Activated T-helper 17 cell treated with anti-CD3 and anti-CD28 coated beads, Interleukin-2, amount 50 U/mL, for 72 hours (primary cell): ENCODE data around the gene DEPDC1. TPM values are rescaled to one million over a fixed set of nuclear protein-coding genes. Genes with fewer than 3 reads are reported as not detected.
A peak's percentile ranks its signal among the peaks of the same experiment; 100 is the strongest.

Source experiments
- ATAC-seq: fragments of 150-1000 bp; cut with Tn5 transposase; replicated peaks from 2 replicates; pipeline ENCODE4 v1.10.0; 2021; ENCODE audit warnings: mild to moderate bottlenecking, moderate library complexity
- H3K27ac Mint-ChIP-seq: one replicate; pipeline ENCODE4 v1.8.0; 2022; ENCODE audit warnings: mixed read lengths
- H3K27me3 Mint-ChIP-seq: one replicate; pipeline ENCODE4 v1.8.0; 2022; ENCODE audit warnings: mixed read lengths
- H3K36me3 Mint-ChIP-seq: one replicate; pipeline ENCODE4 v1.8.0; 2022; ENCODE audit warnings: low read depth, mild to moderate bottlenecking, mixed read lengths
- H3K4me1 Mint-ChIP-seq: one replicate; pipeline ENCODE4 v1.8.0; 2022; ENCODE audit warnings: mixed read lengths
- H3K4me3 Mint-ChIP-seq: one replicate; pipeline ENCODE4 v1.8.0; 2022; ENCODE audit warnings: mild to moderate bottlenecking, mixed read lengths
- H3K9me3 Mint-ChIP-seq: one replicate; pipeline ENCODE4 v1.8.0; 2022; ENCODE audit warnings: mixed read lengths
- total RNA-seq, 2 donors: library from RNA; stranded (reverse); gene quantifications; one replicate each; pipeline ENCODE4 v1.2.3, GENCODE V29; 2022

DEPDC1 gene
- 10 to 100 TPM; 25.3 to 29.6 TPM for total RNA-seq

- H3K27ac Mint-ChIP-seq: peak within 1 kb of the TSS; percentile 76
- no peaks in the 10 kb centered on the region for H3K36me3 Mint-ChIP-seq
- peaks cover 9% of the 10 kb centered on the region for H3K27me3 Mint-ChIP-seq
- H3K4me1 Mint-ChIP-seq: peaks cover 26% of the 10 kb centered on the region
- H3K9me3 Mint-ChIP-seq: peaks cover 8% of the 10 kb centered on the region
- peak within 1 kb of the TSS; percentile 88 for H3K4me3 Mint-ChIP-seq
- peak; percentile 98 for ATAC-seq
These were observed at the start of gene DEPDC1 for GRCh38 chr1:68496680-68497357. Gene DEPDC1, minus strand, starts transcription at chr1:68497082. Its CDS starts 83 bp downstream, at chr1:68496999.

DNA sequence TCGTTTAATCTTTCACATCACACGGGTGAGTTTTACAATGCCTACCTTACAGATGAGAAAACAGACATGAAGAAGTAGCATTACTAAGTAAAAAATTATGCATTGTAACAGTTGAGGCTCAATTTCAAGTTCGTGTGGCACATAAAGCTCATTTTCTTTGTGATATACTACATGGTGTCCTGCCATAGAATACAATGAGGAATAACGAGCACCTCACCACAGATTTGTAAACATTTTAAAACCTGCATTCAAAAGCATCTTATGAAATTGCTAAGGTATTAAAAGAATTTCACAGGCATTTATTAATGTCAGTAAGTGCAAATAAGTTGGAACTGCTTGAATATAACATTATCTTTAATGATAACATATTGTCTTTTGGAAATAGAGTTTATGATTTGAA lies 47.8 kb upstream of the DEPDC1 start:
- Mint-ChIP-seq H3K4me3 (no peak overlapping the region), H3K27me3 (no peaks in the 10 kb centered on the region), H3K9me3 (peaks cover 4% of the 10 kb centered on the region), H3K36me3 (no peaks in the 10 kb centered on the region), H3K4me1 (no peaks in the 10 kb centered on the region), H3K27ac (no peak overlapping the region)
- no peak for ATAC-seq

DNA sequence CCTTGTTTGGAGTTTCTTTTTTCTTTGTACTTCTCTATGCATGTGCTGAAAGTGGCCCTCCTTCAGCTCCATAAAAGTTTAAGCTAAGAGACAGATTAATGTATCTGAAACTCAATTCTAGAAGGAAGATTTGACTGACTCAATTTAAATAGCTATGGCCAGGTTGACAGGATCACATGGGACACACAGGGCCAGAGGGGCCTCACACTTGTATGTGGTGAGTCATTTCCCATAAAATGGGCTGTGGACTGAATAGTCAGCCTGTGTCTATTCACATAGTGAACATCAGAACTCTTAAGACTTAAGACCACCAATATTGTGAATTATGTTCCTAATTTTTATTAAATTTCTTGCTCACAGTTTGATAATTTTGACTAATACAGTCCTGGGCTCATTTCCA lies 45.7 kb upstream of the DEPDC1 start:
- H3K36me3 Mint-ChIP-seq: no peaks in the 10 kb centered on the region
- no peaks in the 10 kb centered on the region for H3K4me1 Mint-ChIP-seq
- H3K27ac Mint-ChIP-seq: no peak overlapping the region
- no peaks in the 10 kb centered on the region for H3K27me3 Mint-ChIP-seq
- H3K4me3 Mint-ChIP-seq: no peak overlapping the region
- H3K9me3 Mint-ChIP-seq: no peaks in the 10 kb centered on the region
- no peak for ATAC-seq

DNA sequence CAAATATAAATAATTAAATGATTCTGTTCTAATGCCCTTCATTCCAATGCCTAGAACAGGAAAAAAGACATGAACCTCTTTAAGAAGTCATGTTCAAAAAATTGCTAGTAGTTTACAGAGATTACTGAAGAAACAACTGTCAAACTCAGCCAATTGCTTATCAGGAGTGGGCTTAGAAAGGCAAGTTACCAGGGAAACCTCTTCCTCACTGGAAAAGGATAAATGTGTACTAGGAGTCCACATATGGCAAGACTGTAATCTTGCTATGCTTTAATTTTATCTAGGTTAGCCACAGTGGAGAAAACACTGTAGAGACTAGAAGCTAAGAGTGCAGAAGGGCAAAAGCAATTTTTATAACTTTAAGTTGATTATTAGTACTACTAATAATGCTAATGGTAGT lies 42.1 kb upstream of the DEPDC1 start:
- Mint-ChIP-seq H3K4me3 (no peak overlapping the region), H3K4me1 (no peaks in the 10 kb centered on the region), H3K27ac (no peak overlapping the region), H3K27me3 (no peaks in the 10 kb centered on the region), H3K9me3 (no peaks in the 10 kb centered on the region), H3K36me3 (no peaks in the 10 kb centered on the region)
- ATAC-seq: no peak

DNA sequence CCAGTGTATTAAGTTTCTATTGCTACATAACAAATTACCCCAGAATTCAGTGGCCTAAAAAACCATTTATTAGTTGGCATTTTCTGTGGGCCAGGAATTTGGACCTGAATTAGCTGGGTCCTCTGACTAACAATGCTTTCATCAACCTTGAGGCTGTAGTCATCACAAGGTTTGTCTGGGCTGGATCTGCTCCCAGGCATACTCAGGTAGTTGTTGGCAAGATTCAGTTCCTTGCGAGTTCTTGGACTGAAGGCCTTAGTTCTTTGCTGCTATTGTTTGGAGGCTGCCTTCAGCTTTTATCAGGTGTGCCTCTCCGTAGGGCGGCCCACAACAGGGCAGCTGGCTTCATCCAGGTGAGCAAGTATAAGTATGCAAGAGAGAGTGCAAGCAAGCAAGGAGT lies 31.4 kb upstream of the DEPDC1 start:
- H3K36me3 Mint-ChIP-seq: no peaks in the 10 kb centered on the region
- no peaks in the 10 kb centered on the region for H3K4me1 Mint-ChIP-seq
- H3K4me3 Mint-ChIP-seq: no peak overlapping the region
- ATAC-seq: no peak
- H3K27me3 Mint-ChIP-seq: peaks cover 6% of the 10 kb centered on the region
- no peak overlapping the region for H3K27ac Mint-ChIP-seq
- no peaks in the 10 kb centered on the region for H3K9me3 Mint-ChIP-seq

- no peaks in the 10 kb centered on the region for H3K9me3 Mint-ChIP-seq
- peaks cover 3% of the 10 kb centered on the region for H3K27me3 Mint-ChIP-seq
- H3K4me1 Mint-ChIP-seq: no peaks in the 10 kb centered on the region
- H3K27ac Mint-ChIP-seq: no peak overlapping the region
- H3K36me3 Mint-ChIP-seq: no peaks in the 10 kb centered on the region
- no peak for ATAC-seq
- H3K4me3 Mint-ChIP-seq: no peak overlapping the region
These were observed 28.9 kb upstream of the DEPDC1 start for GRCh38 chr1:68525781-68526180.

GRCh38 chr1:68521286-68521685 lies 24.4 kb upstream of the DEPDC1 start:
- Mint-ChIP-seq H3K27ac (no peak overlapping the region), H3K4me1 (no peaks in the 10 kb centered on the region), H3K4me3 (no peak overlapping the region), H3K36me3 (no peaks in the 10 kb centered on the region), H3K9me3 (no peaks in the 10 kb centered on the region), H3K27me3 (no peaks in the 10 kb centered on the region)
- no peak for ATAC-seq

DNA sequence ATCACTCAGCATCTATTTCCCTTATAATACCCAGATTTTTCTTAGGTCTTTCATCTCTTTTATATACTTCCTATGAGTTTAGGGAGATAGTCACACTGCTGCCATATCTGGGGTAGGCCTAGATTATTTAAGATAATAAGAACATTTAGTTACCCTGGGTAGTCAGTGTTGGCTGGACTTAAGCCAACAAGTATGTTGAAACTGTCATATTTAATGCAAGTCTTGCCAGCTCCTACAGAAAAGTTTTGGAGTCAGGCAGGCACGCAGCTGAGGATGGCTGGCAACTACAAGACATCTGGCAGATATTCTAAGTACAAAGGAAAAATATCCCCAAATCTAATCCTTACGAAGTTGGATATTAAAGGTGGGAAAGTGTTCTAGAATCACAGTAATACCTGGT lies 19.2 kb upstream of the DEPDC1 start:
- no peak overlapping the region for H3K4me3 Mint-ChIP-seq
- ATAC-seq: no peak

GRCh38 chr1:68511254-68511653 lies 14.4 kb upstream of the DEPDC1 start:
- H3K4me1 Mint-ChIP-seq: no peaks in the 10 kb centered on the region
- no peak overlapping the region for H3K27ac Mint-ChIP-seq
- no peak for ATAC-seq
- no peaks in the 10 kb centered on the region for H3K27me3 Mint-ChIP-seq
- no peaks in the 10 kb centered on the region for H3K9me3 Mint-ChIP-seq
- H3K4me3 Mint-ChIP-seq: no peak overlapping the region
- no peaks in the 10 kb centered on the region for H3K36me3 Mint-ChIP-seq

More for the DNA sequence above, 19.2 kb upstream of the DEPDC1 start:
- no peaks in the 10 kb centered on the region for H3K9me3 Mint-ChIP-seq
- H3K4me1 Mint-ChIP-seq: no peaks in the 10 kb centered on the region
- no peak overlapping the region for H3K27ac Mint-ChIP-seq
- H3K36me3 Mint-ChIP-seq: no peaks in the 10 kb centered on the region
- H3K27me3 Mint-ChIP-seq: no peaks in the 10 kb centered on the region

DNA sequence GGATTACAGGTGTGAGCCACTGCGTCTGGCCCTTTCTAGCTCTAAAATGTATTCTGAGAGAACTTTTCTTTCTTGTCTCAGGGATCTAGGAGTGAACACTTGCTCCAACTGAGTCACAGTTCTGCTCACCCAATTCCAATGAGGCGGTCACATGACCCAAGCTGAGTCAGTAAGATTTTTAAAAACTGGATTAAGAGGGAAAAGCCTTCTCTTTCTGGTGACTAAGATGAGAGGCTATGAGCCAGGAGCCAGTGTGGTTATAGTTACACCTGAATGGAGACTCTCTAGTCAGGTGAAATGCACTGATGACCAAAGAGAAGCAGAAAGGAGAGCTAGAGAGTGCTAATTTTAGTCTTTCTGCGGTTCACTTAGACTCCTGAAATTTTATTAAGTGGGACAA lies 9.5 kb upstream of the DEPDC1 start:
- no peak overlapping the region for H3K4me3 Mint-ChIP-seq
- peaks cover 5% of the 10 kb centered on the region for H3K9me3 Mint-ChIP-seq
- ATAC-seq: no peak
- peaks cover 6% of the 10 kb centered on the region for H3K4me1 Mint-ChIP-seq
- H3K27ac Mint-ChIP-seq: no peak overlapping the region
- peaks cover 3% of the 10 kb centered on the region for H3K27me3 Mint-ChIP-seq
- no peaks in the 10 kb centered on the region for H3K36me3 Mint-ChIP-seq

DNA sequence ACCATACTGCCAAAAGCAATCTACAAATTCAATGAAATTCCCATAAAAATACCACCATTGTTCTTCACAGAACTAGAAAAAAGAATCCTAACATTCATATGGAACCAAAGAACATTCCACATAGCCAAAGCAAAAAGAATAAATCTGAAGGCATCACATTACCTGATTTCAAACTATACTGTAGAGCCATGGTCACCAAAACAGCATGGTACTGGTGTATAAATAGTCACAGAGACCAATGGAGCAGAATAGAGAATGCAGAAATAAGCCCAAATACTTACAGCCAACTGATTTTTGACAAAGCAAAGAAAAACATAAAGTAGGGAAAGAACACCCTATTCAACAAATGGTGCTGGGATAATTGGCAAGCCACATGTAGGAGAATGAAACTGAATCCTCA lies 6.2 kb upstream of the DEPDC1 start:
- Mint-ChIP-seq H3K27me3 (peaks cover 12% of the 10 kb centered on the region), H3K27ac (no peak overlapping the region), H3K36me3 (no peaks in the 10 kb centered on the region), H3K9me3 (peaks cover 9% of the 10 kb centered on the region), H3K4me1 (peaks cover 18% of the 10 kb centered on the region), H3K4me3 (no peak overlapping the region)
- no peak for ATAC-seq

DNA sequence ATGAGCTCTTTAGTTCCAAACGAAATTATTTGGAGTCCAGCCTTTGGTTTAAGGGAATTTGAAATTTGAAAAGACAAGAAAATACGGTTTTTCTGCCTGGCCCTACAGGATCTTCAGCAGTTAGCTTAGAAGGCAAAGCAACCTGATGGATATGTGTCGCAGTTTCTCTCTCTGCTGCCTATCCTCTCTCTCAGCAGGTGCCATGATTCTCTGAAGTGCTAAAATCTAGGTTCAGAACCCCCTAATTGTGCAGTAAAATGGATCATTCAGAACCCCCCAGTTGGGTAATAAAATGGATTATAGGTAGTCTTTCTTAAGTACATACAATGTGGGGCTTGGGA lies 446 bp upstream of the DEPDC1 start:
- Mint-ChIP-seq H3K4me1 (peaks cover 27% of the 10 kb centered on the region), H3K27ac (peak overlapping the region; percentile 76), H3K4me3 (peak overlapping the region; percentile 88), H3K27me3 (peaks cover 9% of the 10 kb centered on the region), H3K9me3 (peaks cover 9% of the 10 kb centered on the region), H3K36me3 (no peaks in the 10 kb centered on the region)
- ATAC-seq: peak; percentile 5

DNA sequence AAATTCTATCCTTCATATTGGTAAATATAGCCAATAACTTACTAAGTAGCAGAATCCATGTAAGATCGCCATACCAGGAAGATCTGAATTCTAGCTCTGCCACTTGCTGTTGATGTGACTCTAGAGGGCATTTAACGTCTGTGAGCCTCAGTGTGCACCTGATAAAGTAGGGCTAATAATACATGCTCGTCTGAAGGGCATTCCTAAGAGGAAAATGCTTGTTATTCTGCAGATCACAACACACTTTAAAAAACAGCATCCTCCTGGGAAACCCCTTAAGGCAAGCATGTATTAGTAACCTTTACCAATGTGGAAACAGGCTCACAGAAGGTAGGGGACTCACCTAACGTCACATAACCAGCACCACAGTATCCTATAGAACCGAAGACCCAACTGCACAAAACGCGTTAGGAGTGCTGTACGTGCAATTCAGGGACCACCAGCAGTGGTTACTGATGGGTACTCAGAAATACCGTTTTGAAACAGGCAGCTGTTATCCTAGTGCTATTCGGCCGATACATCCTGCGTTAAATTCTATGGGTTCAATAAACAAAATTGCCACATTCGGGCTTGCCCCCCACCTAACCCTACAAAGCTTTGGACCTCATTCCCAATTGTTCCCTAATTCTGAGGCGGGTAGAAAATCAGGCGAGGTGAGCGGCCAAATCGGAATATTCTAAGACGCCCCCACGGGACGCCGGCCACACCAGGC lies 758 bp downstream of the DEPDC1 start:
- H3K36me3 Mint-ChIP-seq: no peaks in the 10 kb centered on the region
- peaks cover 21% of the 10 kb centered on the region for H3K4me1 Mint-ChIP-seq
- peak; percentile 11 for ATAC-seq
- peaks cover 3% of the 10 kb centered on the region for H3K9me3 Mint-ChIP-seq
- peak overlapping the region; percentile 88 for H3K4me3 Mint-ChIP-seq
- peak overlapping the region; percentile 76 for H3K27ac Mint-ChIP-seq
- peaks cover 9% of the 10 kb centered on the region for H3K27me3 Mint-ChIP-seq

DNA sequence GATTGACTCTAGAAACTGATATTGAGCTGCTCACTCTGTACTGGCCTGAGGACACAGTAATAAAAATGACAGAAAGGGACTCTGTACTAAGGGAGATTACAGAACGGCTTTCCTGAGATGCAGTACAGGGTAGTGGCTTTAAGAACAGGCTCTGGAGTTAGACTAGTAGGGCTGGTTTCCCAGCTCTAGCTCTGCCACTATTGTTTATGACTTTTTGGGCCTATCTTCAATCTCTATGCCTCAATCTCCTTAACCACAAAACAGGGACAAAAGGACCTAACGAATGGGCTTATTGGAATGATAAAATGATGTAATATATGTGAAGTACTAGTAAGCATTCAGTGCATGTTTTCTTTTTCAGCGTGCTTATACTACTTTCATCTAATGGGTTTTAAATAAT lies 1.4 kb downstream of the DEPDC1 start:
- no peak for ATAC-seq
- H3K36me3 Mint-ChIP-seq: no peaks in the 10 kb centered on the region
- peak overlapping the region; percentile 88 for H3K4me3 Mint-ChIP-seq
- peaks cover 9% of the 10 kb centered on the region for H3K27me3 Mint-ChIP-seq
- H3K9me3 Mint-ChIP-seq: peaks cover 3% of the 10 kb centered on the region
- peak overlapping the region; percentile 76 for H3K27ac Mint-ChIP-seq
- peaks cover 16% of the 10 kb centered on the region for H3K4me1 Mint-ChIP-seq

- Mint-ChIP-seq H3K27ac (no peak overlapping the region), H3K27me3 (no peaks in the 10 kb centered on the region), H3K4me3 (no peak overlapping the region), H3K4me1 (peaks cover 9% of the 10 kb centered on the region), H3K36me3 (no peaks in the 10 kb centered on the region), H3K9me3 (no peaks in the 10 kb centered on the region)
- no peak for ATAC-seq
These were observed 3.7 kb downstream of the DEPDC1 start for GRCh38 chr1:68493193-68493592.
